Measurements from ENCODE around the gene PCDHB16.
"Not testable (repeated sequence)": the region's sequence is repeated elsewhere in the genome, so short reads cannot be mapped to it uniquely, and the experiment has no call there.

DNA sequence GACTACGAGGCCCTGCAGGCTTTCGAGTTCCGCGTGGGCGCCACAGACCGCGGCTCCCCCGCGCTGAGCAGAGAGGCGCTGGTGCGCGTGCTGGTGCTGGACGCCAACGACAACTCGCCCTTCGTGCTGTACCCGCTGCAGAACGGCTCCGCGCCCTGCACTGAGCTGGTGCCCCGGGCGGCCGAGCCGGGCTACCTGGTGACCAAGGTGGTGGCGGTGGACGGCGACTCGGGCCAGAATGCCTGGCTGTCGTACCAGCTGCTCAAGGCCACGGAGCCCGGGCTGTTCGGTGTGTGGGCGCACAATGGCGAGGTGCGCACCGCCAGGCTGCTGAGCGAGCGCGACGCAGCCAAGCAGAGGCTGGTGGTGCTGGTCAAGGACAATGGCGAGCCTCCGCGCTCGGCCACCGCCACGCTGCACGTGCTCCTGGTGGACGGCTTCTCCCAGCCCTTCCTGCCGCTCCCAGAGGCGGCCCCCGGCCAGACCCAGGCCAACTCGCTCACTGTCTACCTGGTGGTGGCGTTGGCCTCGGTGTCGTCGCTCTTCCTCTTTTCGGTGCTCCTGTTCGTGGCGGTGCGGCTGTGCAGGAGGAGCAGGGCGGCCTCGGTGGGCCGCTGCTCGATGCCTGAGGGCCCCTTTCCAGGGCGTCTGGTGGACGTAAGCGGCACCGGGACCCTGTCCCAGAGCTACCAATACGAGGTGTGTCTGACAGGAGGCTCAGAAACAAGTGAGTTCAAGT, 2.1 kb downstream of the PCDHB16 start:
- TF ChIP-seq, protein P1, sequence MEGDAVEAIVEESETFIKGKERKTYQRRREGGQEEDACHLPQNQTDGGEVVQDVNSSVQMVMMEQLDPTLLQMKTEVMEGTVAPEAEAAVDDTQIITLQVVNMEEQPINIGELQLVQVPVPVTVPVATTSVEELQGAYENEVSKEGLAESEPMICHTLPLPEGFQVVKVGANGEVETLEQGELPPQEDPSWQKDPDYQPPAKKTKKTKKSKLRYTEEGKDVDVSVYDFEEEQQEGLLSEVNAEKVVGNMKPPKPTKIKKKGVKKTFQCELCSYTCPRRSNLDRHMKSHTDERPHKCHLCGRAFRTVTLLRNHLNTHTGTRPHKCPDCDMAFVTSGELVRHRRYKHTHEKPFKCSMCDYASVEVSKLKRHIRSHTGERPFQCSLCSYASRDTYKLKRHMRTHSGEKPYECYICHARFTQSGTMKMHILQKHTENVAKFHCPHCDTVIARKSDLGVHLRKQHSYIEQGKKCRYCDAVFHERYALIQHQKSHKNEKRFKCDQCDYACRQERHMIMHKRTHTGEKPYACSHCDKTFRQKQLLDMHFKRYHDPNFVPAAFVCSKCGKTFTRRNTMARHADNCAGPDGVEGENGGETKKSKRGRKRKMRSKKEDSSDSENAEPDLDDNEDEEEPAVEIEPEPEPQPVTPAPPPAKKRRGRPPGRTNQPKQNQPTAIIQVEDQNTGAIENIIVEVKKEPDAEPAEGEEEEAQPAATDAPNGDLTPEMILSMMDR (IDR thresholded peaks at IDR 0.05; ENCODE audit: insufficient read depth, low read length, poor library complexity, severe bottlenecking) = not testable (repeated sequence)
- TF ChIP-seq EZH2phosphoT487 (conservative IDR thresholded peaks at IDR 0.05; ENCODE audit: low read length) = not testable (repeated sequence)

Measured in SU-DHL-6 (cell line).